Fibroblast of mammary gland (primary cell): ENCODE data around the gene BACH1.

Experiments
- DNase-seq: peaks from one replicate; pipeline ENCODE4 v3.0.0-alpha.2; 2010; ENCODE audit warnings: low read depth
- H3K4me3 ChIP-seq: 2 replicates; pipeline ENCODE4 v1.5.1; 2011; ENCODE audit warnings: low read depth, mild to moderate bottlenecking, low read length, moderate library complexity; ENCODE audit not compliant: control insufficient read depth
- TF ChIP-seq, protein P1 (sequence below): conservative IDR thresholded peaks from 2 replicates; pipeline ENCODE4 v1.5.1; 2011; ENCODE audit warnings: low read depth, low read length, inconsistent platforms; ENCODE audit not compliant: control insufficient read depth, insufficient read depth

Gene BACH1

DNA sequence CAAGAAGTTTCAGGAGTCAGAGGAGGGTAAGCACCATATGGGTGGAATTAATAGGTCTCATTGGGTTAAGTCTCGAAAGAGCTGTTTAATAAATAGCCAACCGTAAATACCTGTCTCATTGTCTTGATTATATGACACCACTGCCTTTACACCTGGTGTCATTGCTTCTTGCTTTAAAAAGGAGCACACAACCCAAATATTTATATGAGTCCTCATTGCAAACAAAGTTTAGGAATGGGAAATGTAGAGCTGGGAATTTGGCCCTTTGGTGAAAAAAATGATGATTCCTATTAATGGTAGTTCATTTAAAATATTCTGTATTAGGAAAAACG is 2.1 kb downstream of the BACH1 start:
- H3K4me3 ChIP-seq = peak overlapping the region; percentile 67
- no peak for DNase-seq
- TF ChIP-seq, protein P1, sequence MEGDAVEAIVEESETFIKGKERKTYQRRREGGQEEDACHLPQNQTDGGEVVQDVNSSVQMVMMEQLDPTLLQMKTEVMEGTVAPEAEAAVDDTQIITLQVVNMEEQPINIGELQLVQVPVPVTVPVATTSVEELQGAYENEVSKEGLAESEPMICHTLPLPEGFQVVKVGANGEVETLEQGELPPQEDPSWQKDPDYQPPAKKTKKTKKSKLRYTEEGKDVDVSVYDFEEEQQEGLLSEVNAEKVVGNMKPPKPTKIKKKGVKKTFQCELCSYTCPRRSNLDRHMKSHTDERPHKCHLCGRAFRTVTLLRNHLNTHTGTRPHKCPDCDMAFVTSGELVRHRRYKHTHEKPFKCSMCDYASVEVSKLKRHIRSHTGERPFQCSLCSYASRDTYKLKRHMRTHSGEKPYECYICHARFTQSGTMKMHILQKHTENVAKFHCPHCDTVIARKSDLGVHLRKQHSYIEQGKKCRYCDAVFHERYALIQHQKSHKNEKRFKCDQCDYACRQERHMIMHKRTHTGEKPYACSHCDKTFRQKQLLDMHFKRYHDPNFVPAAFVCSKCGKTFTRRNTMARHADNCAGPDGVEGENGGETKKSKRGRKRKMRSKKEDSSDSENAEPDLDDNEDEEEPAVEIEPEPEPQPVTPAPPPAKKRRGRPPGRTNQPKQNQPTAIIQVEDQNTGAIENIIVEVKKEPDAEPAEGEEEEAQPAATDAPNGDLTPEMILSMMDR = no peak

DNA sequence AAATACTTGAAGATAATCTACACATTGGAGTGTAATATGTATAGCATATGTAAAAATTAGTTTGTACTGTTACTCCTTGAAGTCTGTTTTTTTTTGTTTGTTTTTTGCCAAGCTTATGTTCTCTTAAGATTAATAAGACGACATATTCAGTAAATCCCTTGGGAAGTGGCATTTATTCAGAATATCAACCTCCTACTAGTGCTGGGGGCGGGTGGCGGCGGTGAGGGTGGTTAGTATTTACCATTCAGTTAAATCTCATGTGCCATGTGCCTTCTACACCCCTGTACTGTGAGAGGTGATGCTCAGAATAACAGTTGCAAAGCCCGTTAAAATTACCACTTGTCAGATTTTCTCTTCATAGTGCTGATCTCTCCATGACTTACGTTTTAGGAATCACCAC is 3.0 kb downstream of the BACH1 start:
- TF ChIP-seq, protein P1 = no peak
- peak; percentile 9 for DNase-seq
- H3K4me3 ChIP-seq = peak overlapping the region; percentile 67

DNA sequence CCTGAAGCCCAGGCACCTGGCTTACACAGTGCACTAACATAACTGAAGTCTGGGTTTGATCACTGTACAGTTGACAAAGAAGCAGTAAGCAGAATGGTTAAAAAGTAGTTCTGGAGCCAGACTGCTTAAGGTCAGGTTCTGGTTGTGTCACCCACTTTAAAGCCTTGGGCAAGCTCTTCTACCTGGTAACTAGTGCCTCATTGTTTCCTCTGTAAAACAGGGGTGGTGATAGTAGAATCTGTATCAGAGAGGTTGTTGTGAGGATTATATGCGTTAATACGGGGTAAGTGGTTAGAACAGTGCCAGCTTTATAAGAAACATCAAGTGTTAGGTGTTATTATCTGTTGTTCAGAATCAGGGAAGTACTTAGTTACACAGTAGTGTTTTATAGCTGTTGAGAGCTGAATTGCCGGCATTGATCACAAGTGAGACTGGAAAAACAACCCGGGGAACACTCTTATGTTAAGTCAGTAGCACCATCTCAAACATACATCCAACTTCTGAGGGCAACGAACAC is 3.7 kb downstream of the BACH1 start:
- DNase-seq = peak; percentile 32
- TF ChIP-seq, protein P1 = no peak
- H3K4me3 ChIP-seq = peak overlapping the region; percentile 2

DNA sequence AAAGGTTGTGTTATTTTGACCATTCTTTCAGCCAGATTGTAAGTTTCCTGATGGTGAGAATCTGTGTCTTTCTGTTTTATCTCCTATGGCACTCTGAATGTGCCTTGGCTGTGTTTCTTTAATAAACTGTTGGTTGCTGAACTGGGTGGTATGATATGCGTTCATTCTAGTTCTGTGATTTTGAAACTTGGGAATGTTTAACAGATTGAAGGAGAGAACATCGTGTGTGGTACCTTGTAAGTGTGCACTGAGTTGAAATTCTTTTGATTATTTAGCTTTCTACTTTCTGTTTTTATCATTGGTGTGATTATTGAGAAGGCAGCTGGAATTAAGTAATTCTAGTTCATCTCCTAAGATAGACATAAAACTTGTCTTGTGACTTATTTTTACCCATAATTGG is 4.6 kb downstream of the BACH1 start:
- TF ChIP-seq, protein P1 = no peak
- no peak overlapping the region for H3K4me3 ChIP-seq
- no peak for DNase-seq

DNA sequence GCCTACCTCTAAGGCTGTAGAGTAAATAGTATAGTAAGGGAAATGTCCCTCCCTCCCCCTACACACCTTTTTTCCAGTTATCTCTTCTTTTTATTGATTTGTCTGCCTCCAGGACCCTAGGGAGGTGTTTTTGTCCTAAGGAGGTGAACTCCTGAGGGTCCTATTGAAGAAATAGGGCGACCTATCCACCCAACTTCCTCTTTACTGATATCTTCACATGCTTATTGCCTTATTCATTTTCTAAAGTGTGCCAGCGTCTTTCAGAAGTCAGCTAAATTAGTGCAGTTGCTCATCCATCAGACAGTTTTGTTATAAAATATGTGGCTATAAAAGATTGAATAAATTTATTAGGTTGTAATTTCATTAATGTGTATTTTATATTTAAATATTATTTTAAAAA is 5.9 kb downstream of the BACH1 start:
- no peak for DNase-seq
- H3K4me3 ChIP-seq = no peak overlapping the region
- TF ChIP-seq, protein P1 = no peak

DNA sequence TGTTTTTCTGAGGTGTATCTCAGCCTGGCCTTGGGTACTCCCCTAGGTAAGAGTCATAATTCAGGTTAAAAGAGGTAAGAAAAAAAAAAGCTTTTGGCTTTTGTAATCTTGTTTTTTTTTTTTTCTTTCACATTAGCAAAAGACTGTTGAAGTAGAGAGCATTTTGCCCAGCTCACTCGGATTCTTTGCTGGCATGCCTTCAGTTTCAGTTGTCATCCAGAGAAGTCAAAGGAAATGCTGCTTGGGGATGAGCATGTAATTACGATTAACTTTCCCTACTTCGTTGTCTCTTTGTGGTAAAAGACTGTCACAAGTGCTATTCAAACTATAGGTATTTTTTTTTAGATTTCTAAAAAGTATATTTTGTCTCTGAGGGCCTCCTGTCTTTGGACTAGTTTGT is 6.3 kb downstream of the BACH1 start:
- no peak overlapping the region for H3K4me3 ChIP-seq
- TF ChIP-seq, protein P1 = no peak
- peak; percentile 27 for DNase-seq

DNA sequence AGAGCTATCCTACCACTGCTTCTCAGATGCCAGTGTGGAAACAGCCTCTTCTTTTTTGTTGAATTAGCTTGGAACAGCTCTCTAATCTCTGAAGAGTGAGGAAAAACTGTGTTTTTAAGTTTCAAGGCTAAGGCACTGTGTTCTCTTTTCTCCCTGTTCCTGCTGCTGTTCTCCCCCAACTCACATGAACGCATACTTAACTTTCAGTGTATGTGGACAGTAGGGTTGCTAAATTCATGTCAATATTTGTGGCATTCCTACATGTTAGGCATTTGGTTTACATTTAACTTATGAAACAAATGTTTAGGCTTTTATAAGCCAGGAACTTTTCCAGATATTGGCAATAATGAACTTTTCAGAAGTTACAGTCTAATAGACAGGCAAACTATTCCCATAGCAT is 6.8 kb downstream of the BACH1 start:
- DNase-seq = no peak
- TF ChIP-seq, protein P1 = no peak
- H3K4me3 ChIP-seq = no peak overlapping the region
